Measurements from ENCODE around the gene MLLT10.

The MLLT10 gene

GRCh38 chr10:21742740-21743412 lies 208.8 kb downstream of the MLLT10 start:
- Histone ChIP-seq H3K79me2 (no peaks in the 10 kb centered on the region), H3K27me3 (ENCODE audit: control insufficient read depth, insufficient read depth, low read length) (no peaks in the 10 kb centered on the region), H3K4me1 (peaks cover 2% of the 10 kb centered on the region), H3K9me3 (ENCODE audit: control insufficient read depth, low read length) (no peaks in the 10 kb centered on the region), H3K4me2 (ENCODE audit: low read length) (no peak overlapping the region), H3K4me3 (ENCODE audit: low read depth, low read length) (no peak overlapping the region), H2AFZ (no peak overlapping the region), H3K27ac (no peak overlapping the region), H3K36me3 (ENCODE audit: control insufficient read depth, insufficient read depth, low read length) (no peaks in the 10 kb centered on the region), H3K9ac (no peak overlapping the region)
- TF ChIP-seq, protein P1, sequence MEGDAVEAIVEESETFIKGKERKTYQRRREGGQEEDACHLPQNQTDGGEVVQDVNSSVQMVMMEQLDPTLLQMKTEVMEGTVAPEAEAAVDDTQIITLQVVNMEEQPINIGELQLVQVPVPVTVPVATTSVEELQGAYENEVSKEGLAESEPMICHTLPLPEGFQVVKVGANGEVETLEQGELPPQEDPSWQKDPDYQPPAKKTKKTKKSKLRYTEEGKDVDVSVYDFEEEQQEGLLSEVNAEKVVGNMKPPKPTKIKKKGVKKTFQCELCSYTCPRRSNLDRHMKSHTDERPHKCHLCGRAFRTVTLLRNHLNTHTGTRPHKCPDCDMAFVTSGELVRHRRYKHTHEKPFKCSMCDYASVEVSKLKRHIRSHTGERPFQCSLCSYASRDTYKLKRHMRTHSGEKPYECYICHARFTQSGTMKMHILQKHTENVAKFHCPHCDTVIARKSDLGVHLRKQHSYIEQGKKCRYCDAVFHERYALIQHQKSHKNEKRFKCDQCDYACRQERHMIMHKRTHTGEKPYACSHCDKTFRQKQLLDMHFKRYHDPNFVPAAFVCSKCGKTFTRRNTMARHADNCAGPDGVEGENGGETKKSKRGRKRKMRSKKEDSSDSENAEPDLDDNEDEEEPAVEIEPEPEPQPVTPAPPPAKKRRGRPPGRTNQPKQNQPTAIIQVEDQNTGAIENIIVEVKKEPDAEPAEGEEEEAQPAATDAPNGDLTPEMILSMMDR (IDR thresholded peaks at IDR 0.05): no peak

DNA sequence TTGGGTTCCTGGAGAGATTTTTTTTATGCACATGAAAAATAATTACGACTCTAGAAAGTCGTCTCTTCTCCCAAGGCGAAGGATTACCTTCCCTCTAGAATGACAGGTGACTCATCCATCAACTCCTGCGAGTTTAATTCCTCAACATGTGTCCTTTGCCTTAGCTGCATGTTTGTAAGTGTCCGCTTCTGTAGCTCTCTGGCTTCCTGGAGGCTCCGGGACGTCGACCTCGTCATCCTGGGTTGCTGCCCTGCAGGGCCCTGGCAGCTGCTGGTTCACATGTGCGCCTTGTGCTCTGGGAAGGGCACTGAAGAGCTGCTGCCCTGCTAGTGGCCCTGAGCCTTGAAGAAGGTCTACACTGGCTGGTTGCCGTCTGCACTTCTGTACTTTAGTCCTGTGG lies 210.2 kb downstream of the MLLT10 start:
- Histone ChIP-seq H3K4me3 (ENCODE audit: low read depth, low read length) (no peak overlapping the region), H3K9me3 (ENCODE audit: control insufficient read depth, low read length) (no peaks in the 10 kb centered on the region), H3K36me3 (ENCODE audit: control insufficient read depth, insufficient read depth, low read length) (no peaks in the 10 kb centered on the region), H3K27me3 (ENCODE audit: control insufficient read depth, insufficient read depth, low read length) (no peaks in the 10 kb centered on the region), H3K4me1 (peaks cover 2% of the 10 kb centered on the region), H3K9ac (no peak overlapping the region), H2AFZ (no peak overlapping the region), H3K4me2 (ENCODE audit: low read length) (no peak overlapping the region), H3K27ac (no peak overlapping the region), H3K79me2 (no peaks in the 10 kb centered on the region)
- TF ChIP-seq, protein P1 (IDR thresholded peaks at IDR 0.05): no peak

GRCh38 chr10:21746118-21746517 lies 212.1 kb downstream of the MLLT10 start:
- H3K27ac ChIP-seq: no peak overlapping the region
- H3K36me3 ChIP-seq (ENCODE audit: control insufficient read depth, insufficient read depth, low read length): no peaks in the 10 kb centered on the region
- H3K9ac ChIP-seq: no peak overlapping the region
- H3K4me1 ChIP-seq: peaks cover 2% of the 10 kb centered on the region
- no peaks in the 10 kb centered on the region for H3K79me2 ChIP-seq
- H3K4me2 ChIP-seq (ENCODE audit: low read length): no peak overlapping the region
- no peaks in the 10 kb centered on the region for H3K9me3 ChIP-seq (ENCODE audit: control insufficient read depth, low read length)
- TF ChIP-seq, protein P1 (IDR thresholded peaks at IDR 0.05): no peak
- H2AFZ ChIP-seq: no peak overlapping the region
- H3K4me3 ChIP-seq (ENCODE audit: low read depth, low read length): no peak overlapping the region
- H3K27me3 ChIP-seq (ENCODE audit: control insufficient read depth, insufficient read depth, low read length): no peaks in the 10 kb centered on the region

- no peak overlapping the region for H3K4me2 ChIP-seq (ENCODE audit: low read length)
- H3K79me2 ChIP-seq: no peaks in the 10 kb centered on the region
- H2AFZ ChIP-seq: no peak overlapping the region
- no peaks in the 10 kb centered on the region for H3K27me3 ChIP-seq (ENCODE audit: control insufficient read depth, insufficient read depth, low read length)
- no peaks in the 10 kb centered on the region for H3K4me1 ChIP-seq
- no peak overlapping the region for H3K4me3 ChIP-seq (ENCODE audit: low read depth, low read length)
- H3K36me3 ChIP-seq (ENCODE audit: control insufficient read depth, insufficient read depth, low read length): no peaks in the 10 kb centered on the region
- H3K9me3 ChIP-seq (ENCODE audit: control insufficient read depth, low read length): no peaks in the 10 kb centered on the region
- H3K9ac ChIP-seq: no peak overlapping the region
- TF ChIP-seq, protein P1 (IDR thresholded peaks at IDR 0.05): no peak
- no peak overlapping the region for H3K27ac ChIP-seq
Measured at GRCh38 chr10:21747809-21748208, 213.8 kb downstream of the MLLT10 start.

DNA sequence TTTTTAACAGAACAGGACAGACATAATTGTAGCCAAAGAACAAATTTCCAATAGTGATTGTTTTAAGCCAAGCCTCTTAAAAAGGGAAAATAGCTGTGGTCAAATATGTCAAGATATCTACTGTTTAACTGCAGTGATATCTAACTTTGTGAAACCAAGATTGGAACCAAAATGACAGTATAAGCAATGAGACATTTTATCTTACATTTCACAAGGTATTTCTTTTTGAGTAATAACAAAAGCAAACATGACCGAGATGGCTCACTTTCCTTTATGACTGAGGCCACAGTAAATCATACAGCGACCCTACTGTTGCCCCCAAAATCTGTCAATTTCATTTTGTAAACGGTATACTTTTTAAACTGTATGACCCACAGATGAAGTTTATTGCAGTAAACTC lies 215.8 kb downstream of the MLLT10 start:
- Histone ChIP-seq H3K9ac (no peak overlapping the region), H3K79me2 (no peaks in the 10 kb centered on the region), H3K27me3 (ENCODE audit: control insufficient read depth, insufficient read depth, low read length) (no peaks in the 10 kb centered on the region), H3K4me3 (ENCODE audit: low read depth, low read length) (no peak overlapping the region), H2AFZ (no peak overlapping the region), H3K36me3 (ENCODE audit: control insufficient read depth, insufficient read depth, low read length) (no peaks in the 10 kb centered on the region), H3K4me1 (no peaks in the 10 kb centered on the region), H3K4me2 (ENCODE audit: low read length) (no peak overlapping the region), H3K9me3 (ENCODE audit: control insufficient read depth, low read length) (no peaks in the 10 kb centered on the region), H3K27ac (no peak overlapping the region)
- TF ChIP-seq, protein P1 (IDR thresholded peaks at IDR 0.05): no peak
